A549 treated with GW870086 at 1 μM for 4 hours (cell line): Measurements from ENCODE around the gene DAGLB. TPM values are rescaled to one million over a fixed set of nuclear protein-coding genes. Genes with fewer than 3 reads are reported as not detected.

ENCODE experiments used
- total RNA-seq: library from RNA; stranded (reverse); fragments of 200-300 nt; extraction: Qiagen RNA extraction; gene quantifications from 5 replicates; pipeline ENCODE4 v1.2.3, GENCODE V29; 2022; ENCODE audit warnings: low read depth

The DAGLB gene
- 20.2 to 26.8 TPM (median 24.8 TPM) in 5 replicates for total RNA-seq

DNA sequence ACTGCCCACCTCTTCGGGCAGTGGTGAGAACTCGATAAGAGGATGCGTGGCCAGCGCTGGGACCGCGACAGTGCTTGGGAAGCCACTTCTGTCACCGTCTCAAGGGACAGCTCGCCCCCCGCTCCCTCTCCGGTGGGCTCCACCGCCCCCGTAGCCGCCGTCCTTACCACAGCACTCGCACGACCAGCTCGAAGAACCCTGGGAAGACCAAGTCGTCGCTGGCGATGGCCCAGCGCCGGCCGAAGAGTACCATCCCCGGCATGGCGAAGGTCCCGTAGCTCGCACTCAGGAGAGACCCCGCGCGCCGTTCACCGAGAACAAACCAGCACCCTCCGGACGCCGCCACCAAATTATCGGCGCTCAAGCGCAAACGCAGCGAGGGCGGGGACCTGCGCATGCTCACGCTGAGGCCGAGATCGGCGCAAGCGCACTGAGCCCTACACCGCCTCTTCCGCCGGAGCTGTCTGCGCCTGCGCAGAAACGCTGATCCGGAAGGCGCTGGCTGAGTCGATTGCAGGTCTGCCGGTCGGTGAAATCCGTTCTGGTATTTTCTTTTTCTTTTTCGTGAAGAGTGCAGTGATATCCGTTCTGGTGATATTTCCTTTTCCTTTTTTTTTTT lies at the start of gene DAGLB:
Gene DAGLB, minus strand, starts transcription at position 374 of the 619 bp plus-strand sequence. Its CDS starts 112 bp downstream, at position 262.

Other genes with a start within 250 kb of the DAGLB start
- gene CYTH3, start 175.3 kb downstream of the DAGLB start, total RNA-seq = 27.0 to 30.1 TPM (median 29.2 TPM) in 5 replicates
- gene FAM220A, start 99.0 kb downstream of the DAGLB start, total RNA-seq = 11.8 to 18.6 TPM (median 15.2 TPM) in 5 replicates
- 287 to 394 TPM (median 384 TPM) in 5 replicates for gene RAC1, start 73.4 kb downstream of the DAGLB start, total RNA-seq
- gene KDELR2, start 36.2 kb upstream of the DAGLB start, total RNA-seq = 119 to 151 TPM (median 137 TPM) in 5 replicates
- 0.03 TPM in 1 of 5 replicates, not detected in the others for gene GRID2IP, start 103.5 kb upstream of the DAGLB start, total RNA-seq
- gene ZDHHC4, start 129.5 kb upstream of the DAGLB start, total RNA-seq = 44.4 to 51.8 TPM (median 49.7 TPM) in 5 replicates
- 19.0 to 28.8 TPM (median 24.4 TPM) in 5 replicates for gene INTS15, start 142.1 kb upstream of the DAGLB start, total RNA-seq
- 1.7 to 2.9 TPM (median 2.5 TPM) in 5 replicates for gene ZNF853, start 167.7 kb upstream of the DAGLB start, total RNA-seq
- 8.8 to 14.3 TPM (median 13.4 TPM) in 5 replicates for gene ZNF316, start 189.4 kb upstream of the DAGLB start, total RNA-seq